Eye (tissue), 1 donor: Measurements from ENCODE around the gene EXOSC6.
"Not testable (repeated sequence)": the region's sequence is repeated elsewhere in the genome, so short reads cannot be mapped to it uniquely, and the experiment has no call there.

Experiments used
- DNase-seq: peaks from one replicate; pipeline ENCODE4 v3.0.0-alpha.2; 2015

Gene EXOSC6

GRCh38 chr16:70254180-70254964 is 2.6 kb upstream of the EXOSC6 start:
- DNase-seq: no peak

- peak; percentile 42 for DNase-seq
Measured at GRCh38 chr16:70253291-70254106, 1.8 kb upstream of the EXOSC6 start.

GRCh38 chr16:70252355-70252988 is 732 bp upstream of the EXOSC6 start:
- peak; percentile 15 for DNase-seq

GRCh38 chr16:70250748-70251628 is 752 bp downstream of the EXOSC6 start:
- DNase-seq: peak; percentile 64

GRCh38 chr16:70249697-70250096 is 2.0 kb downstream of the EXOSC6 start:
- not testable (repeated sequence) for DNase-seq

- not testable (repeated sequence) for DNase-seq
Measured at GRCh38 chr16:70238773-70239172, 13.0 kb downstream of the EXOSC6 start.

GRCh38 chr16:70231831-70232230 is 19.9 kb downstream of the EXOSC6 start:
- DNase-seq: not testable (repeated sequence)

- DNase-seq: not testable (repeated sequence)
Measured at GRCh38 chr16:70226024-70226423, 25.7 kb downstream of the EXOSC6 start.

GRCh38 chr16:70225430-70225829 is 26.3 kb downstream of the EXOSC6 start:
- DNase-seq: not testable (repeated sequence)

GRCh38 chr16:70224645-70225044 is 27.1 kb downstream of the EXOSC6 start:
- not testable (repeated sequence) for DNase-seq

- not testable (repeated sequence) for DNase-seq
Measured at GRCh38 chr16:70223971-70224513, 27.7 kb downstream of the EXOSC6 start.

GRCh38 chr16:70223216-70223615 is 28.5 kb downstream of the EXOSC6 start:
- DNase-seq: not testable (repeated sequence)

- not testable (repeated sequence) for DNase-seq
Measured at GRCh38 chr16:70222574-70222973, 29.2 kb downstream of the EXOSC6 start.

- DNase-seq: not testable (repeated sequence)
Measured at GRCh38 chr16:70218586-70218985, 33.2 kb downstream of the EXOSC6 start.

- not testable (repeated sequence) for DNase-seq
Measured at GRCh38 chr16:70206382-70206781, 45.4 kb downstream of the EXOSC6 start.

GRCh38 chr16:70204668-70205405 is 46.9 kb downstream of the EXOSC6 start:
- not testable (repeated sequence) for DNase-seq

- DNase-seq: not testable (repeated sequence)
Measured at GRCh38 chr16:70204010-70204409, 47.7 kb downstream of the EXOSC6 start.

GRCh38 chr16:70203508-70203907 is 48.2 kb downstream of the EXOSC6 start:
- DNase-seq: not testable (repeated sequence)

- DNase-seq: not testable (repeated sequence)
Measured at GRCh38 chr16:70200063-70200462, 51.7 kb downstream of the EXOSC6 start.

- not testable (repeated sequence) for DNase-seq
Measured at GRCh38 chr16:70199170-70199569, 52.6 kb downstream of the EXOSC6 start.

GRCh38 chr16:70198666-70199065 is 53.1 kb downstream of the EXOSC6 start:
- not testable (repeated sequence) for DNase-seq
